HEK293 (cell line): ENCODE data around the gene LAMP1.

ENCODE experiments used
- CTCF ChIA-PET: fragments of 350-600 bp; formaldehyde crosslinking; extraction: SDS; loops from one replicate; lab custom pipeline; 2021; ENCODE audit warnings: antibody characterized with exemption; lab: Yijun Ruan, JAX
- POLR2A ChIA-PET: fragments of 300-600 bp; formaldehyde crosslinking; extraction: SDS; loops from one replicate; lab custom pipeline; 2020; ENCODE audit warnings: antibody characterized with exemption, inconsistent platforms; lab: Yijun Ruan, JAX
- H3K27ac ChIP-seq: fragments of 200-500 bp; sonication (Bioruptor generic); 2 replicates; pipeline ENCODE4 v1.5.1; 2014; ENCODE audit warnings: low read depth, low read length, control low read depth, inconsistent platforms; ENCODE audit errors: extremely low read depth
- H3K36me3 ChIP-seq, 2 experiments: fragments of 200-500 bp in 1 of 2; sonication (Bioruptor generic) in 1 of 2; 1 replicate in 1 of 2; 2 replicates in 1 of 2; pipeline ENCODE4 v1.5.1; 2014 to 2017; ENCODE audit warnings: inconsistent platforms in 2 of 2, low read length in 2 of 2; ENCODE audit not compliant: control insufficient read depth in 2 of 2, insufficient read depth in 1 of 2
- H3K4me1 ChIP-seq: fragments of 200-500 bp; sonication (Bioruptor generic); 2 replicates; pipeline ENCODE4 v1.5.1; 2014; ENCODE audit warnings: mild to moderate bottlenecking, low read length, inconsistent platforms; ENCODE audit not compliant: control insufficient read depth, insufficient read depth
- H3K4me3 ChIP-seq: 2 replicates; pipeline ENCODE4 v1.5.1; 2011; ENCODE audit warnings: low read depth, mild to moderate bottlenecking, control low read depth, low read length, moderate library complexity
- H3K9me3 ChIP-seq: fragments of 200-500 bp; sonication (Bioruptor generic); 2 replicates; pipeline ENCODE4 v1.5.1; 2014; ENCODE audit warnings: low read depth, low read length, inconsistent platforms; ENCODE audit not compliant: control insufficient read depth, insufficient read depth
- BCL11A ChIP-seq: fragments of 450-650 bp; formaldehyde crosslinking; IDR thresholded peaks from 2 replicates; pipeline ENCODE4 v1.5.1; 2016; ENCODE audit warnings: low read depth, missing biosample characterization, missing genetic modification characterization
- BCL11B ChIP-seq: fragments of 450-650 bp; formaldehyde crosslinking; IDR thresholded peaks from 2 replicates; pipeline ENCODE4 v1.5.1; 2016; ENCODE audit warnings: low read depth, missing biosample characterization, missing genetic modification characterization
- EGR2 ChIP-seq: fragments of 450-650 bp; formaldehyde crosslinking; IDR thresholded peaks from 2 replicates; pipeline ENCODE4 v1.5.1; 2016; ENCODE audit warnings: low read depth, missing biosample characterization, missing genetic modification characterization
- GLIS1 ChIP-seq: fragments of 450-650 bp; formaldehyde crosslinking; IDR thresholded peaks from 2 replicates; pipeline ENCODE4 v1.5.1; 2016; ENCODE audit warnings: missing biosample characterization, missing genetic modification characterization
- GLIS2 ChIP-seq: fragments of 450-650 bp; formaldehyde crosslinking; IDR thresholded peaks from 2 replicates; pipeline ENCODE4 v1.5.1; 2016; ENCODE audit warnings: missing biosample characterization, missing genetic modification characterization
- ZIC2 ChIP-seq: fragments of 450-650 bp; formaldehyde crosslinking; IDR thresholded peaks from 2 replicates; pipeline ENCODE4 v1.5.1; 2016; ENCODE audit warnings: missing biosample characterization, missing genetic modification characterization
- ZNF114 ChIP-seq: fragments of 450-650 bp; formaldehyde crosslinking; IDR thresholded peaks from 2 replicates; pipeline ENCODE4 v1.5.0; 2017; ENCODE audit warnings: missing biosample characterization, missing genetic modification characterization
- ZNF555 ChIP-seq: fragments of 450-650 bp; formaldehyde crosslinking; conservative IDR thresholded peaks from 2 replicates; pipeline ENCODE4 v1.5.1; 2017; ENCODE audit warnings: missing biosample characterization, mild to moderate bottlenecking, missing genetic modification characterization, inconsistent platforms
- ZNF600 ChIP-seq: fragments of 450-650 bp; formaldehyde crosslinking; IDR thresholded peaks from 2 replicates; pipeline ENCODE4 v1.5.1; 2016; ENCODE audit warnings: missing biosample characterization, missing genetic modification characterization
- TF ChIP-seq, protein P1 (sequence below): fragments of 450-650 bp; formaldehyde crosslinking; IDR thresholded peaks from 2 replicates; pipeline ENCODE4 v1.5.1; 2016; ENCODE audit warnings: missing biosample characterization, missing genetic modification characterization, low read depth
- TF ChIP-seq, protein P2 (sequence below): fragments of 450-650 bp; formaldehyde crosslinking; IDR thresholded peaks from 2 replicates; pipeline ENCODE4 v1.5.1; 2017; ENCODE audit warnings: missing biosample characterization, missing genetic modification characterization
- TF ChIP-seq, protein P3 (sequence below): fragments of 450-650 bp; formaldehyde crosslinking; IDR thresholded peaks from 2 replicates; pipeline ENCODE4 v1.5.1; 2016; ENCODE audit warnings: missing biosample characterization, missing genetic modification characterization
- TF ChIP-seq, protein P4 (sequence below): fragments of 450-650 bp; formaldehyde crosslinking; IDR thresholded peaks from 2 replicates; pipeline ENCODE4 v1.5.1; 2016; ENCODE audit warnings: missing biosample characterization, missing genetic modification characterization

LAMP1 gene

DNA sequence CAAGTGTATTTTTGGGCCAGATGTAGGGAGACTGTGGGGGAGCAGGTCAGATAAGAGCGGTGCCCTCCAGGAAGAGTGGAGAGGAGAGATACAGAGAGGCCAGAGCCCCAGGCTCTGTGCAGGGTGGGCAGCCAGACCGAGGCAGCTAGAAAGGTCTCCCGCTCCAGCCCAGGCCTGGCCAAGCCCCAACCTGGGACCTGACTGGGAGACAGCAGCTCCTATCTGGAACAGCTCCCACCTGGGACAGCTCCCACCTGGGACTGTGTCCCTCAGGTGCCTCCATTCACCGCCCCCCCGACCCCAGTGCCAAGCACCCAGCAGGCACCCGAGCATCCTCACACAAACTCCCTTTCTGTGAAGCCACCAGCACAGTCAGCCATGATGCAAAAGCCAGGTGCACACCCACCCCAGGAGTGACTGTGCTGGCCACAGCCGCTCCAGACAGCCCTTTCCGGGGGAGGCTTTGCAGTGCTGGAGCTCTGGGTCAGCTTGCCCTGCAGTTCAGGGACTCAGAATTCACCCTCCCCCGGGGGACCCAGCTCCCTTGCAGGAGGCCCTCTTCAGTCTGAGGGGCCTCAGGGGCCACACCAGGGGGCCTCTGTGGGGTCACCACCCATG, 69.0 kb downstream of the LAMP1 start:
- H3K9me3 ChIP-seq = no peaks in the 10 kb centered on the region
- H3K4me1 ChIP-seq = no peaks in the 10 kb centered on the region
- CTCF ChIA-PET = no interaction called here
- no peak overlapping the region for H3K27ac ChIP-seq
- TF ChIP-seq EGR2 (tag by site-specific recombination) = 0 out of 2 replicates have a peak, but pooled peaks have one; percentile 7
- TF ChIP-seq GLIS2 (tag by site-specific recombination) = peak; percentile 73
- no peak for TF ChIP-seq BCL11A (tag by site-specific recombination)
- TF ChIP-seq BCL11B (tag by site-specific recombination) = no peak
- TF ChIP-seq ZNF600 (tag by site-specific recombination) = peak; percentile 52; the same call in 1 of the 2 replicates
- TF ChIP-seq, protein P1, sequence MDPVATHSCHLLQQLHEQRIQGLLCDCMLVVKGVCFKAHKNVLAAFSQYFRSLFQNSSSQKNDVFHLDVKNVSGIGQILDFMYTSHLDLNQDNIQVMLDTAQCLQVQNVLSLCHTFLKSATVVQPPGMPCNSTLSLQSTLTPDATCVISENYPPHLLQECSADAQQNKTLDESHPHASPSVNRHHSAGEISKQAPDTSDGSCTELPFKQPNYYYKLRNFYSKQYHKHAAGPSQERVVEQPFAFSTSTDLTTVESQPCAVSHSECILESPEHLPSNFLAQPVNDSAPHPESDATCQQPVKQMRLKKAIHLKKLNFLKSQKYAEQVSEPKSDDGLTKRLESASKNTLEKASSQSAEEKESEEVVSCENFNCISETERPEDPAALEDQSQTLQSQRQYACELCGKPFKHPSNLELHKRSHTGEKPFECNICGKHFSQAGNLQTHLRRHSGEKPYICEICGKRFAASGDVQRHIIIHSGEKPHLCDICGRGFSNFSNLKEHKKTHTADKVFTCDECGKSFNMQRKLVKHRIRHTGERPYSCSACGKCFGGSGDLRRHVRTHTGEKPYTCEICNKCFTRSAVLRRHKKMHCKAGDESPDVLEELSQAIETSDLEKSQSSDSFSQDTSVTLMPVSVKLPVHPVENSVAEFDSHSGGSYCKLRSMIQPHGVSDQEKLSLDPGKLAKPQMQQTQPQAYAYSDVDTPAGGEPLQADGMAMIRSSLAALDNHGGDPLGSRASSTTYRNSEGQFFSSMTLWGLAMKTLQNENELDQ (tag by site-specific recombination) = no peak
- TF ChIP-seq ZNF555 = no peak
- no peak for TF ChIP-seq ZNF114 (tag by site-specific recombination)
- peak; percentile 55 for TF ChIP-seq ZIC2 (tag by site-specific recombination)
- TF ChIP-seq, protein P2, sequence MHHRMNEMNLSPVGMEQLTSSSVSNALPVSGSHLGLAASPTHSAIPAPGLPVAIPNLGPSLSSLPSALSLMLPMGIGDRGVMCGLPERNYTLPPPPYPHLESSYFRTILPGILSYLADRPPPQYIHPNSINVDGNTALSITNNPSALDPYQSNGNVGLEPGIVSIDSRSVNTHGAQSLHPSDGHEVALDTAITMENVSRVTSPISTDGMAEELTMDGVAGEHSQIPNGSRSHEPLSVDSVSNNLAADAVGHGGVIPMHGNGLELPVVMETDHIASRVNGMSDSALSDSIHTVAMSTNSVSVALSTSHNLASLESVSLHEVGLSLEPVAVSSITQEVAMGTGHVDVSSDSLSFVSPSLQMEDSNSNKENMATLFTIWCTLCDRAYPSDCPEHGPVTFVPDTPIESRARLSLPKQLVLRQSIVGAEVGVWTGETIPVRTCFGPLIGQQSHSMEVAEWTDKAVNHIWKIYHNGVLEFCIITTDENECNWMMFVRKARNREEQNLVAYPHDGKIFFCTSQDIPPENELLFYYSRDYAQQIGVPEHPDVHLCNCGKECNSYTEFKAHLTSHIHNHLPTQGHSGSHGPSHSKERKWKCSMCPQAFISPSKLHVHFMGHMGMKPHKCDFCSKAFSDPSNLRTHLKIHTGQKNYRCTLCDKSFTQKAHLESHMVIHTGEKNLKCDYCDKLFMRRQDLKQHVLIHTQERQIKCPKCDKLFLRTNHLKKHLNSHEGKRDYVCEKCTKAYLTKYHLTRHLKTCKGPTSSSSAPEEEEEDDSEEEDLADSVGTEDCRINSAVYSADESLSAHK (tag by site-specific recombination) = no peak
- TF ChIP-seq, protein P3, sequence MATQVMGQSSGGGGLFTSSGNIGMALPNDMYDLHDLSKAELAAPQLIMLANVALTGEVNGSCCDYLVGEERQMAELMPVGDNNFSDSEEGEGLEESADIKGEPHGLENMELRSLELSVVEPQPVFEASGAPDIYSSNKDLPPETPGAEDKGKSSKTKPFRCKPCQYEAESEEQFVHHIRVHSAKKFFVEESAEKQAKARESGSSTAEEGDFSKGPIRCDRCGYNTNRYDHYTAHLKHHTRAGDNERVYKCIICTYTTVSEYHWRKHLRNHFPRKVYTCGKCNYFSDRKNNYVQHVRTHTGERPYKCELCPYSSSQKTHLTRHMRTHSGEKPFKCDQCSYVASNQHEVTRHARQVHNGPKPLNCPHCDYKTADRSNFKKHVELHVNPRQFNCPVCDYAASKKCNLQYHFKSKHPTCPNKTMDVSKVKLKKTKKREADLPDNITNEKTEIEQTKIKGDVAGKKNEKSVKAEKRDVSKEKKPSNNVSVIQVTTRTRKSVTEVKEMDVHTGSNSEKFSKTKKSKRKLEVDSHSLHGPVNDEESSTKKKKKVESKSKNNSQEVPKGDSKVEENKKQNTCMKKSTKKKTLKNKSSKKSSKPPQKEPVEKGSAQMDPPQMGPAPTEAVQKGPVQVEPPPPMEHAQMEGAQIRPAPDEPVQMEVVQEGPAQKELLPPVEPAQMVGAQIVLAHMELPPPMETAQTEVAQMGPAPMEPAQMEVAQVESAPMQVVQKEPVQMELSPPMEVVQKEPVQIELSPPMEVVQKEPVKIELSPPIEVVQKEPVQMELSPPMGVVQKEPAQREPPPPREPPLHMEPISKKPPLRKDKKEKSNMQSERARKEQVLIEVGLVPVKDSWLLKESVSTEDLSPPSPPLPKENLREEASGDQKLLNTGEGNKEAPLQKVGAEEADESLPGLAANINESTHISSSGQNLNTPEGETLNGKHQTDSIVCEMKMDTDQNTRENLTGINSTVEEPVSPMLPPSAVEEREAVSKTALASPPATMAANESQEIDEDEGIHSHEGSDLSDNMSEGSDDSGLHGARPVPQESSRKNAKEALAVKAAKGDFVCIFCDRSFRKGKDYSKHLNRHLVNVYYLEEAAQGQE = peak; percentile 87
- peak; percentile 88 for TF ChIP-seq GLIS1
- TF ChIP-seq, all 188 proteins: peak for 6
- Histone ChIP-seq H3K4me3 (no peak overlapping the region), H3K36me3 (no peaks in the 10 kb centered on the region)
- POLR2A ChIA-PET = interaction anchor here (0.7 kb wide), 1 partner anchor 11 kb away, joined by 3 read pairs; no protein-coding TSS in a partner anchor

DNA sequence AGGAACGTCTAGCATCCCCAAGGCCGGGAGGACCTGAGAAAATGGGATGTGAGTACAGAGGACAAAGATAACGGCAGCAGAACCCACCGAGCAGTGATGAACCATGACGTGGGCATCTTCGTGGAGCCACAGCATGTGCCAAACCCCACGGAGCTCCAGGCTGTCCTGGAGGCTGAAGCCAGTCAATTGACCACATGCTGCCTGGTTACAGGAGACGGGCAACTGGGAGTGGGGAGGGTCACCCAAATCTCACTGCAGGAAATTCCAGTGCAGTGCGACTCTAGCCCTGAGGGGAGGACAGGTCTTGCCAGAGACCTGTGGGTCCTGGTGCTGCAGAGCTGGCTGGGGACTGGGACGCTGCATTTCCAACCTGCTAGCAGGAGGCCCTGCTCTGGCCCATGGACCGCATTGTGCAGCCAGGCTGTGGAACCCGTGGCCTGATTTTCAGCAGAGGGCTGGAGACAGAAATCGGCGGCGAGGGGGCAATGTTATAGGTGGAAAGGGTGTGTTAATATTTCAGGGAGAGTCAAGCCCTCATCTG, 70.1 kb downstream of the LAMP1 start:
- CTCF ChIA-PET = interaction anchor here (0.7 kb wide), 1 partner anchor 24 kb away, joined by 4 read pairs; no protein-coding TSS in a partner anchor
- TF ChIP-seq, protein P4, sequence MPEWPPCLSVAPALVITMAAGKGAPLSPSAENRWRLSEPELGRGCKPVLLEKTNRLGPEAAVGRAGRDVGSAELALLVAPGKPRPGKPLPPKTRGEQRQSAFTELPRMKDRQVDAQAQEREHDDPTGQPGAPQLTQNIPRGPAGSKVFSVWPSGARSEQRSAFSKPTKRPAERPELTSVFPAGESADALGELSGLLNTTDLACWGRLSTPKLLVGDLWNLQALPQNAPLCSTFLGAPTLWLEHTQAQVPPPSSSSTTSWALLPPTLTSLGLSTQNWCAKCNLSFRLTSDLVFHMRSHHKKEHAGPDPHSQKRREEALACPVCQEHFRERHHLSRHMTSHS (tag by site-specific recombination) = no peak
- peak; percentile 8; the same call in 1 of the 2 replicates for TF ChIP-seq ZIC2 (tag by site-specific recombination)
- Histone ChIP-seq H3K4me3 (no peak overlapping the region), H3K36me3 (no peaks in the 10 kb centered on the region), H3K27ac (no peak overlapping the region), H3K9me3 (no peaks in the 10 kb centered on the region), H3K4me1 (no peaks in the 10 kb centered on the region)
- POLR2A ChIA-PET = no interaction called here
